ENCODE measurements around the gene OR6J1. TPM values are rescaled to one million over a fixed set of nuclear protein-coding genes. Genes with fewer than 3 reads are reported as not detected.

Gene OR6J1
- total and polyA plus RNA-seq, 2 of the 8 experiments (the other 6 are each of a cell fraction or from before 2014, with no cell fraction given): not detected

- TF ChIP-seq ATF3 (IDR thresholded peaks at IDR 0.05; ENCODE audit: insufficient read depth, low read depth, low read length): no peak
- no peak for TF ChIP-seq GTF2F1 (IDR thresholded peaks at IDR 0.05; ENCODE audit: borderline replicate concordance, low read depth, low read length)
- TF ChIP-seq CHD7 (IDR thresholded peaks at IDR 0.05; ENCODE audit: insufficient replicate concordance, low read length): no peak
- no peak for TF ChIP-seq MAX (IDR thresholded peaks at IDR 0.05)
- no peak for TF ChIP-seq ATF2 (IDR thresholded peaks at IDR 0.05; ENCODE audit: low read length)
- no peak for TF ChIP-seq EP300 (IDR thresholded peaks at IDR 0.05; ENCODE audit: borderline replicate concordance in 1 of 2, low read depth in 2 of 2, low read length in 2 of 2)
- TF ChIP-seq CBX8 (IDR thresholded peaks at IDR 0.05; ENCODE audit: borderline replicate concordance, low read depth, low read length): no peak
Measured at GRCh38 chr14:22613736-22614239, 30.4 kb downstream of the OR6J1 start (continued).
